ENCODE data around the gene SCYGR8. TPM values are rescaled to one million over a fixed set of nuclear protein-coding genes. Genes with fewer than 3 reads are reported as not detected.

The SCYGR8 gene
- total RNA-seq, 4 donors from 2014 or later = not detected

- DNase-seq = no peak
These were observed 37.9 kb downstream of the SCYGR8 start for GRCh38 chr2:227783404-227784138.

GRCh38 chr2:227785293-227785692, 39.6 kb downstream of the SCYGR8 start:
- H3K9me3 ChIP-seq = no peaks in the 10 kb centered on the region
- H3K36me3 ChIP-seq = no peaks in the 10 kb centered on the region
- H3K4me3 ChIP-seq = no peak overlapping the region
- intact Hi-C loops (cut with DNase I; ENCODE audit: low total_unique reads) = no loop called here
- no peaks in the 10 kb centered on the region for H3K4me1 ChIP-seq
- H3K27ac ChIP-seq = no peak overlapping the region
- no peak for ATAC-seq
- no peak for DNase-seq
- no peaks in the 10 kb centered on the region for H3K27me3 ChIP-seq
- in situ Hi-C loops (cut with MboI; ENCODE audit: low sequenced_read_pairs in 4 of 4) = no loop called here
- TF ChIP-seq POLR2A (IDR thresholded peaks at IDR 0.05) = no peak
- no peak for TF ChIP-seq CTCF (IDR thresholded peaks at IDR 0.05 in 4 of 5, conservative IDR thresholded peaks at IDR 0.05 in 1 of 5)

More at GRCh38 chr2:227783404-227784138, 37.9 kb downstream of the SCYGR8 start:
- in situ Hi-C loops (cut with MboI; ENCODE audit: low sequenced_read_pairs in 4 of 4) (no loop called here), intact Hi-C loops (cut with DNase I; ENCODE audit: low total_unique reads) (no loop called here)
- H3K36me3 ChIP-seq = no peaks in the 10 kb centered on the region
- H3K9me3 ChIP-seq = no peaks in the 10 kb centered on the region
- no peak for ATAC-seq
- no peaks in the 10 kb centered on the region for H3K4me1 ChIP-seq
- TF ChIP-seq POLR2A (IDR thresholded peaks at IDR 0.05) (no peak), CTCF (IDR thresholded peaks at IDR 0.05 in 4 of 5, conservative IDR thresholded peaks at IDR 0.05 in 1 of 5) (no peak)
- no peaks in the 10 kb centered on the region for H3K27me3 ChIP-seq
- no peak overlapping the region for H3K4me3 ChIP-seq
- no peak overlapping the region for H3K27ac ChIP-seq

GRCh38 chr2:227788561-227789018, 42.9 kb downstream of the SCYGR8 start:
- ATAC-seq (no peak), DNase-seq (no peak)
- intact Hi-C loops (cut with DNase I; ENCODE audit: low total_unique reads) = no loop called here
- in situ Hi-C loops (cut with MboI; ENCODE audit: low sequenced_read_pairs in 4 of 4) = no loop called here
- Histone ChIP-seq H3K36me3 (no peaks in the 10 kb centered on the region), H3K27ac (no peak overlapping the region), H3K9me3 (no peaks in the 10 kb centered on the region), H3K4me3 (no peak overlapping the region), H3K27me3 (no peaks in the 10 kb centered on the region), H3K4me1 (no peaks in the 10 kb centered on the region)
- TF ChIP-seq CTCF (IDR thresholded peaks at IDR 0.05 in 4 of 5, conservative IDR thresholded peaks at IDR 0.05 in 1 of 5) (no peak), POLR2A (IDR thresholded peaks at IDR 0.05) (no peak)

- no peak overlapping the region for H3K27ac ChIP-seq
- ATAC-seq = no peak
- no peak overlapping the region for H3K4me3 ChIP-seq
- in situ Hi-C loops (cut with MboI; ENCODE audit: low sequenced_read_pairs in 4 of 4) = no loop called here
- no peaks in the 10 kb centered on the region for H3K36me3 ChIP-seq
- TF ChIP-seq POLR2A (IDR thresholded peaks at IDR 0.05) (no peak), CTCF (IDR thresholded peaks at IDR 0.05 in 4 of 5, conservative IDR thresholded peaks at IDR 0.05 in 1 of 5) (no peak)
- no peak for DNase-seq
- H3K27me3 ChIP-seq = no peaks in the 10 kb centered on the region
- no peaks in the 10 kb centered on the region for H3K4me1 ChIP-seq
- H3K9me3 ChIP-seq = no peaks in the 10 kb centered on the region
- intact Hi-C loops (cut with DNase I; ENCODE audit: low total_unique reads) = no loop called here
These were observed 44.1 kb downstream of the SCYGR8 start for GRCh38 chr2:227789803-227790202.
